Panc1 (cell line): Measurements from ENCODE around the gene LZTS2. TPM values are rescaled to one million over a fixed set of nuclear protein-coding genes. Genes with fewer than 3 reads are reported as not detected.

Experiments
- ATAC-seq: fragments of 200-7000 bp; cut with Tn5 transposase; 2 replicates; pipeline ENCODE4 v1.9.1; 2020; ENCODE audit warnings: mild to moderate bottlenecking, moderate library complexity
- BruUV-seq: library from RNA; stranded (reverse); fragments of 400-500 nt; replicated peaks from 2 replicates; lab custom pipeline; 2021; lab: Mats Ljungman, UMichigan
- CTCF ChIA-PET: fragments of 300-600 bp; sonication (Branson Sonifier 250); formaldehyde crosslinking; loops from one replicate; lab custom pipeline; 2022; ENCODE audit warnings: antibody characterized with exemption; lab: Charles Lee
- POLR2A ChIA-PET: fragments of 300-600 bp; sonication (Branson Sonifier 250); formaldehyde crosslinking; loops from one replicate; lab custom pipeline; 2022; ENCODE audit warnings: antibody characterized with exemption; lab: Charles Lee
- DNase-seq: peaks from one replicate; pipeline ENCODE4 v3.0.0-alpha.2; 2010; ENCODE audit warnings: low read depth, low spot score
- H3K27ac ChIP-seq: 2 replicates; pipeline ENCODE4 v1.5.1; 2011; ENCODE audit warnings: mild to moderate bottlenecking, low read length, inconsistent platforms
- H3K27me3 ChIP-seq: fragments of 200-500 bp; sonication (Bioruptor generic); 2 replicates; pipeline ENCODE4 v1.6.0; 2014; ENCODE audit warnings: low read length, inconsistent platforms; ENCODE audit not compliant: control insufficient read depth, insufficient read depth
- H3K36me3 ChIP-seq: fragments of 200-500 bp; sonication (Bioruptor generic); 2 replicates; pipeline ENCODE4 v1.5.1; 2014; ENCODE audit warnings: inconsistent platforms, mild to moderate bottlenecking, low read length, moderate library complexity; ENCODE audit not compliant: control insufficient read depth, insufficient read depth
- H3K4me1 ChIP-seq: 2 replicates; pipeline ENCODE4 v1.5.1; 2011; ENCODE audit warnings: inconsistent platforms, mild to moderate bottlenecking, low read length, moderate library complexity; ENCODE audit not compliant: control insufficient read depth, insufficient read depth
- H3K4me3 ChIP-seq, 2 experiments: 2 replicates each; pipeline ENCODE4 v1.5.1; 2011 to 2012; ENCODE audit warnings: low read depth in 2 of 2, low read length in 2 of 2, mild to moderate bottlenecking in 2 of 2, inconsistent platforms in 1 of 2, moderate library complexity in 1 of 2
- H3K9me3 ChIP-seq: fragments of 200-500 bp; sonication (Bioruptor generic); 2 replicates; pipeline ENCODE4 v1.5.1; 2014; ENCODE audit warnings: low read depth, mild to moderate bottlenecking, inconsistent platforms, low read length, moderate library complexity; ENCODE audit not compliant: control insufficient read depth, insufficient read depth
- POLR2AphosphoS5 ChIP-seq: IDR thresholded peaks from 2 replicates; pipeline ENCODE4 v1.6.1; 2012; ENCODE audit warnings: mild to moderate bottlenecking, low read depth, low read length, moderate library complexity
- SIN3A ChIP-seq: IDR thresholded peaks from 2 replicates; pipeline ENCODE4 v1.6.1; 2012; ENCODE audit warnings: low read depth, mild to moderate bottlenecking, low read length, moderate library complexity, borderline replicate concordance; ENCODE audit not compliant: insufficient read depth
- TCF7L2 ChIP-seq: IDR thresholded peaks from 2 replicates; pipeline ENCODE4 v1.6.1; 2011; ENCODE audit warnings: mild to moderate bottlenecking, low read depth, low read length, inconsistent platforms
- in situ Hi-C: cut with HindIII; loops from 2 replicates; pipeline ENCODE4 v1.10.0; 2016; ENCODE audit warnings: low sequenced_read_pairs, low pct_unique_long_range_greater_than_20kb
- intact Hi-C: fragments of 100-400 bp; cut with micrococcal nuclease; formaldehyde crosslinking; loops from one replicate; pipeline ENCODE4 v1.10.0; 2022; ENCODE audit not compliant: unreplicated experiment
- total RNA-seq: library from RNA; stranded (reverse); gene quantifications from one replicate; pipeline ENCODE4 v1.2.1, GENCODE V29; 2021; ENCODE audit not compliant: unreplicated experiment
- TF ChIP-seq, protein P1 (sequence below): fragments of 450-650 bp; IDR thresholded peaks from 2 replicates; pipeline ENCODE4 v1.5.1; 2017; ENCODE audit warnings: mild to moderate bottlenecking
- TF ChIP-seq, protein P2 (sequence below), 2 experiments: IDR thresholded peaks; 2 replicates each; pipeline ENCODE4 v1.6.1; 2011 to 2012; ENCODE audit warnings: low read depth in 2 of 2, control low read depth in 1 of 2, low read length in 1 of 2, mild to moderate bottlenecking in 1 of 2, moderate library complexity in 1 of 2; ENCODE audit not compliant: insufficient read depth in 1 of 2

Gene LZTS2
- total RNA-seq, 1 experiment from 2014 or later, result 65.5 TPM

DNA sequence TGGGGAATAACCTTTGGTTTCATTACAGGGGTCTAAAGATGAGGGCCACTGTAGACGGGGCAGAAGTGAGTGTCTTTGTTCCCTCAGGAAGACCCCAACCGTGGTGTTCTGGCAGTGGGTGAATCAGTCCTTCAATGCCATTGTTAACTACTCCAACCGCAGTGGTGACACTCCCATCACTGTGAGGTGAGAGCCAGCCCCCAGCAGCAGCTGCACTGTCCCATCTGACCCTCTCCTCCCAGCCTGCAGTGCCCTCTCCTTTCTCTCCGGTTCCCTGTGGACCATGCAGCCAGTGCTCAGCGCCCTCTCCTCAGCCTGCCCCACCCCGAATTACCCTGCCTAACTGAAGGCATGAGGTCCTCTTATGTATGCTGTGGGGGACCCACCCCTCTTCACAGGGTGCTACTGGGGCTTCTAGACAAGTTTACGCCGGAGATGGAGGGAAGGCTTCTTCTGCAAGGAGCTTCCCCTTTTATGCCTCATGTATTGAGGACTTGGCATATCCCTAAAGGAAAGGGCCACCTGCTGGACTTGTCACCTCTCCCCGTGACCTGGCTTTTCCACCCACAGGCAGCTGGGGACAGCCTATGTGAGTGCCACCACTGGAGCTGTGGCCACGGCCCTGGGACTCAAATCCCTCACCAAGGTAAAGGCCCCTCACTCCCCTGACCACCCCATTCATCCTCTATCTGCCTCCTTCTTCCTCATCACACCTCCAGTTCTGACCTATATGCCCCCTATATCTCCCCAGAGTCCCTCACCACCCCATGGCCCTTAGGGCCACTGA, 36.5 kb downstream of the LZTS2 start:
- TF ChIP-seq TCF7L2, result no peak
- no peaks in the 10 kb centered on the region; the same call in 1 of the 2 replicates for H3K36me3 ChIP-seq
- intact Hi-C loops, result no loop called here
- in situ Hi-C loops, result no loop called here
- no peak overlapping the region for H3K4me3 ChIP-seq
- no TSS peak for BruUV-seq
- no peaks in the 10 kb centered on the region for H3K27me3 ChIP-seq
- H3K9me3 ChIP-seq, result no peaks in the 10 kb centered on the region
- CTCF ChIA-PET, result interaction anchor here (1.3 kb wide), 1 partner anchor 30 kb away, joined by 4 read pairs; no protein-coding TSS in a partner anchor
- POLR2A ChIA-PET, result no interaction called here
- peaks cover 15% of the 10 kb centered on the region for H3K4me1 ChIP-seq
- DNase-seq (no peak), ATAC-seq (no peak)
- H3K27ac ChIP-seq, result no peak overlapping the region

DNA sequence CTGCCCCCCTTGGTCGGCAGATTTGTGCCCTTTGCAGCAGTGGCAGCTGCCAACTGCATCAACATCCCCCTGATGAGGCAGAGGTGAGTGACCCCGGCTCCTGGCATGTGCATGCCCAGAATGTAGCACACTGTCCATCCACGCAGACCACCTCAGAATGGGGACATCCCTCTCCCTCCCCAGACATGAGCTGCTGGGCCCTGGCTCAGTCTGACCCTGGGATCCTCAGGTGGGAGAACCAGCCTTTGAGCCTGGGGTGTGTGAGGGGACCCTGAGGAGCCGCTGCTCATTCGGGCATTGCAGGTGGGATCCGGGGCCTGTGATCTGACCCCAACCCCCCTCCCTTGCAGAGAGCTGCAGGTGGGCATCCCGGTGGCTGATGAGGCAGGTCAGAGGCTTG, 37.1 kb downstream of the LZTS2 start:
- no TSS peak for BruUV-seq
- POLR2A ChIA-PET, result no interaction called here
- ATAC-seq, result no peak
- H3K27me3 ChIP-seq, result no peaks in the 10 kb centered on the region
- in situ Hi-C loops (no loop called here), intact Hi-C loops (no loop called here)
- no peak overlapping the region for H3K4me3 ChIP-seq
- H3K36me3 ChIP-seq, result no peaks in the 10 kb centered on the region; the same call in 1 of the 2 replicates
- no peak for DNase-seq
- no peak overlapping the region for H3K27ac ChIP-seq
- TF ChIP-seq POLR2AphosphoS5 (no peak), SIN3A (no peak), TCF7L2 (no peak)
- TF ChIP-seq, protein P1, sequence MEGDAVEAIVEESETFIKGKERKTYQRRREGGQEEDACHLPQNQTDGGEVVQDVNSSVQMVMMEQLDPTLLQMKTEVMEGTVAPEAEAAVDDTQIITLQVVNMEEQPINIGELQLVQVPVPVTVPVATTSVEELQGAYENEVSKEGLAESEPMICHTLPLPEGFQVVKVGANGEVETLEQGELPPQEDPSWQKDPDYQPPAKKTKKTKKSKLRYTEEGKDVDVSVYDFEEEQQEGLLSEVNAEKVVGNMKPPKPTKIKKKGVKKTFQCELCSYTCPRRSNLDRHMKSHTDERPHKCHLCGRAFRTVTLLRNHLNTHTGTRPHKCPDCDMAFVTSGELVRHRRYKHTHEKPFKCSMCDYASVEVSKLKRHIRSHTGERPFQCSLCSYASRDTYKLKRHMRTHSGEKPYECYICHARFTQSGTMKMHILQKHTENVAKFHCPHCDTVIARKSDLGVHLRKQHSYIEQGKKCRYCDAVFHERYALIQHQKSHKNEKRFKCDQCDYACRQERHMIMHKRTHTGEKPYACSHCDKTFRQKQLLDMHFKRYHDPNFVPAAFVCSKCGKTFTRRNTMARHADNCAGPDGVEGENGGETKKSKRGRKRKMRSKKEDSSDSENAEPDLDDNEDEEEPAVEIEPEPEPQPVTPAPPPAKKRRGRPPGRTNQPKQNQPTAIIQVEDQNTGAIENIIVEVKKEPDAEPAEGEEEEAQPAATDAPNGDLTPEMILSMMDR, result no peak
- TF ChIP-seq, protein P2, sequence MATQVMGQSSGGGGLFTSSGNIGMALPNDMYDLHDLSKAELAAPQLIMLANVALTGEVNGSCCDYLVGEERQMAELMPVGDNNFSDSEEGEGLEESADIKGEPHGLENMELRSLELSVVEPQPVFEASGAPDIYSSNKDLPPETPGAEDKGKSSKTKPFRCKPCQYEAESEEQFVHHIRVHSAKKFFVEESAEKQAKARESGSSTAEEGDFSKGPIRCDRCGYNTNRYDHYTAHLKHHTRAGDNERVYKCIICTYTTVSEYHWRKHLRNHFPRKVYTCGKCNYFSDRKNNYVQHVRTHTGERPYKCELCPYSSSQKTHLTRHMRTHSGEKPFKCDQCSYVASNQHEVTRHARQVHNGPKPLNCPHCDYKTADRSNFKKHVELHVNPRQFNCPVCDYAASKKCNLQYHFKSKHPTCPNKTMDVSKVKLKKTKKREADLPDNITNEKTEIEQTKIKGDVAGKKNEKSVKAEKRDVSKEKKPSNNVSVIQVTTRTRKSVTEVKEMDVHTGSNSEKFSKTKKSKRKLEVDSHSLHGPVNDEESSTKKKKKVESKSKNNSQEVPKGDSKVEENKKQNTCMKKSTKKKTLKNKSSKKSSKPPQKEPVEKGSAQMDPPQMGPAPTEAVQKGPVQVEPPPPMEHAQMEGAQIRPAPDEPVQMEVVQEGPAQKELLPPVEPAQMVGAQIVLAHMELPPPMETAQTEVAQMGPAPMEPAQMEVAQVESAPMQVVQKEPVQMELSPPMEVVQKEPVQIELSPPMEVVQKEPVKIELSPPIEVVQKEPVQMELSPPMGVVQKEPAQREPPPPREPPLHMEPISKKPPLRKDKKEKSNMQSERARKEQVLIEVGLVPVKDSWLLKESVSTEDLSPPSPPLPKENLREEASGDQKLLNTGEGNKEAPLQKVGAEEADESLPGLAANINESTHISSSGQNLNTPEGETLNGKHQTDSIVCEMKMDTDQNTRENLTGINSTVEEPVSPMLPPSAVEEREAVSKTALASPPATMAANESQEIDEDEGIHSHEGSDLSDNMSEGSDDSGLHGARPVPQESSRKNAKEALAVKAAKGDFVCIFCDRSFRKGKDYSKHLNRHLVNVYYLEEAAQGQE (IDR thresholded peaks at IDR 0.05; ENCODE audit: insufficient read depth in 1 of 2, low read depth in 2 of 2, low read length in 1 of 2), result no peak
- H3K9me3 ChIP-seq, result no peaks in the 10 kb centered on the region
- CTCF ChIA-PET, result no interaction called here
- H3K4me1 ChIP-seq, result peaks cover 16% of the 10 kb centered on the region

- in situ Hi-C loops (no loop called here), intact Hi-C loops (no loop called here)
- Histone ChIP-seq H3K4me1 (peaks cover 15% of the 10 kb centered on the region), H3K9me3 (no peaks in the 10 kb centered on the region), H3K27ac (no peak overlapping the region), H3K4me3 (no peak overlapping the region), H3K27me3 (no peaks in the 10 kb centered on the region), H3K36me3 (no peaks in the 10 kb centered on the region)
- DNase-seq (no peak), ATAC-seq (no peak)
- TF ChIP-seq, protein P2 (IDR thresholded peaks at IDR 0.05; ENCODE audit: insufficient read depth in 1 of 2, low read depth in 2 of 2, low read length in 1 of 2), result no peak
- TF ChIP-seq SIN3A, result no peak
- TF ChIP-seq, protein P1, result no peak
- no peak for TF ChIP-seq POLR2AphosphoS5
- no peak for TF ChIP-seq TCF7L2
- CTCF ChIA-PET, result interaction anchor here (0.8 to 1.5 kb wide), 2 partner anchors 13 to 104 kb away, joined by 3 to 5 read pairs; no protein-coding TSS in a partner anchor
- POLR2A ChIA-PET, result no interaction called here
- BruUV-seq, result no TSS peak
Measured at GRCh38 chr10:101038484-101038883, 38.9 kb downstream of the LZTS2 start.
